ENCODE data around the gene KIZ.

KIZ gene

DNA sequence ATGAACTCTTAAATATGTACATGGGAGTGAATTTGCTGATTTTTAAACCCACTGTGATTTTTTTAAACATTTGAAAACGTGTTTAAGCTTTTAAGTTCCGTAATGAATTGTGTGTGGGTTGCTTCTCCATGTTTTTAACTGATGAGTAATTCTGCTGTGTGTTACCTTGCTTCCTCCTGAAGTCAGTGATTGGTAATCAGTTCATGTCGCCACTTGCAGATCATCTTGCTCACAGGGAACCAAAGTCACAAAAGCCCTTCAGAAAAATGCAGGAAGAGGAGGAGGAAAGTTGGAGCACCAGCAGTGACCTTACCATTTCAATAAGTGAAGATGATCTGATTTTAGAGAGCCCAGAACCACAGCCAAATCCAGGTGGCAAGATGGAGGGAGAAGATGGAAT is 36.7 kb downstream of the KIZ start:
- TF ChIP-seq FOXP2 (optimal IDR thresholded peaks at IDR 0.05; ENCODE audit: borderline replicate concordance, extremely low read depth, extremely low read length, insufficient read depth) (no peak), TAF1 (IDR thresholded peaks at IDR 0.05; ENCODE audit: borderline replicate concordance, insufficient read depth, low read length) (no peak), POLR2AphosphoS5 (IDR thresholded peaks at IDR 0.05; ENCODE audit: low read depth, low read length) (no peak), SIN3A (IDR thresholded peaks at IDR 0.05; ENCODE audit: borderline replicate concordance, insufficient read depth, low read length) (no peak)
- TF ChIP-seq, protein P1, sequence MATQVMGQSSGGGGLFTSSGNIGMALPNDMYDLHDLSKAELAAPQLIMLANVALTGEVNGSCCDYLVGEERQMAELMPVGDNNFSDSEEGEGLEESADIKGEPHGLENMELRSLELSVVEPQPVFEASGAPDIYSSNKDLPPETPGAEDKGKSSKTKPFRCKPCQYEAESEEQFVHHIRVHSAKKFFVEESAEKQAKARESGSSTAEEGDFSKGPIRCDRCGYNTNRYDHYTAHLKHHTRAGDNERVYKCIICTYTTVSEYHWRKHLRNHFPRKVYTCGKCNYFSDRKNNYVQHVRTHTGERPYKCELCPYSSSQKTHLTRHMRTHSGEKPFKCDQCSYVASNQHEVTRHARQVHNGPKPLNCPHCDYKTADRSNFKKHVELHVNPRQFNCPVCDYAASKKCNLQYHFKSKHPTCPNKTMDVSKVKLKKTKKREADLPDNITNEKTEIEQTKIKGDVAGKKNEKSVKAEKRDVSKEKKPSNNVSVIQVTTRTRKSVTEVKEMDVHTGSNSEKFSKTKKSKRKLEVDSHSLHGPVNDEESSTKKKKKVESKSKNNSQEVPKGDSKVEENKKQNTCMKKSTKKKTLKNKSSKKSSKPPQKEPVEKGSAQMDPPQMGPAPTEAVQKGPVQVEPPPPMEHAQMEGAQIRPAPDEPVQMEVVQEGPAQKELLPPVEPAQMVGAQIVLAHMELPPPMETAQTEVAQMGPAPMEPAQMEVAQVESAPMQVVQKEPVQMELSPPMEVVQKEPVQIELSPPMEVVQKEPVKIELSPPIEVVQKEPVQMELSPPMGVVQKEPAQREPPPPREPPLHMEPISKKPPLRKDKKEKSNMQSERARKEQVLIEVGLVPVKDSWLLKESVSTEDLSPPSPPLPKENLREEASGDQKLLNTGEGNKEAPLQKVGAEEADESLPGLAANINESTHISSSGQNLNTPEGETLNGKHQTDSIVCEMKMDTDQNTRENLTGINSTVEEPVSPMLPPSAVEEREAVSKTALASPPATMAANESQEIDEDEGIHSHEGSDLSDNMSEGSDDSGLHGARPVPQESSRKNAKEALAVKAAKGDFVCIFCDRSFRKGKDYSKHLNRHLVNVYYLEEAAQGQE (IDR thresholded peaks at IDR 0.05; ENCODE audit: insufficient read depth in 1 of 2, low read depth in 2 of 2, low read length in 2 of 2), result no peak

DNA sequence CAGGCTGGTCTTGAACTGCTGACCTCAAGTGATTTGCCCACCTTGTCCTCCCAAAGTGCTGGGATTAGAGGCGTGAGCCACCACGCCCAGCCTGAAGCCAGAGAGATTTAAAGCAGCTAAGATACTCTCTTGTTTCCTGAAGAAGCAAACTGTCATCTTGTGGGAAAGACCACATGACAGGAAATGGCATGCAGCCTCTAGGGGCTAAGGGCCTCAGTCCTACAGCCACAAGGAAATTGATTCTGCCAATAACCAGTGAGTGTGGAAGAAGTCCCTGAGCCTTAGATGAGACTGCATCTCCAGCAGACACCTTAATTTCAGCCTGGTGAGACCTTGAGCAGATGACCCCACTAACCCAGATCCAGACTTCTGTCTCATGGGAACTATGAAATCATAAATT is 40.9 kb downstream of the KIZ start:
- TF ChIP-seq TAF1 (IDR thresholded peaks at IDR 0.05; ENCODE audit: borderline replicate concordance, insufficient read depth, low read length), result no peak
- TF ChIP-seq, protein P1 (IDR thresholded peaks at IDR 0.05; ENCODE audit: insufficient read depth in 1 of 2, low read depth in 2 of 2, low read length in 2 of 2), result no peak
- no peak for TF ChIP-seq FOXP2 (optimal IDR thresholded peaks at IDR 0.05; ENCODE audit: borderline replicate concordance, extremely low read depth, extremely low read length, insufficient read depth)
- TF ChIP-seq POLR2AphosphoS5 (IDR thresholded peaks at IDR 0.05; ENCODE audit: low read depth, low read length), result no peak
- no peak for TF ChIP-seq SIN3A (IDR thresholded peaks at IDR 0.05; ENCODE audit: borderline replicate concordance, insufficient read depth, low read length)

DNA sequence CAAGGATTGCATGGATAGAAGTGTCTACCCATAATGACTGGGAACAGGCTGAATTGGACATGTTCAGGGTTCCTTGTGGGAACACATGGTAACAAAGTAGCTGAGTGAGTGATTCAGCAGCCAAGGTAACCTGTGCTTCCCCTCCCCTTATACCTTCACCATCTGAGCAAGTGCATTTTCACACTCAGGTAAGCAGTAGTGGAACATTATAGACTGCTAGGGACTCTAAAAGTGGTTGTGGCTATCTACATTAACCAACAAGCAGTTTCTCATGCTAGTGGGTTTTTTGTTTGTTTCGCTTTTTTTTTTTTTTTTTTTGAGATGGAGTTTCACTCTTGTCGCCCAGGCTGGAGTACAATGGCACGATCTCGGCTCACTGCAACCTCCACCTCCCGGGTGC is 41.4 kb downstream of the KIZ start:
- TF ChIP-seq, protein P1 (IDR thresholded peaks at IDR 0.05; ENCODE audit: insufficient read depth in 1 of 2, low read depth in 2 of 2, low read length in 2 of 2), result no peak
- TF ChIP-seq POLR2AphosphoS5 (IDR thresholded peaks at IDR 0.05; ENCODE audit: low read depth, low read length) (no peak), SIN3A (IDR thresholded peaks at IDR 0.05; ENCODE audit: borderline replicate concordance, insufficient read depth, low read length) (no peak), FOXP2 (optimal IDR thresholded peaks at IDR 0.05; ENCODE audit: borderline replicate concordance, extremely low read depth, extremely low read length, insufficient read depth) (no peak), TAF1 (IDR thresholded peaks at IDR 0.05; ENCODE audit: borderline replicate concordance, insufficient read depth, low read length) (no peak)

DNA sequence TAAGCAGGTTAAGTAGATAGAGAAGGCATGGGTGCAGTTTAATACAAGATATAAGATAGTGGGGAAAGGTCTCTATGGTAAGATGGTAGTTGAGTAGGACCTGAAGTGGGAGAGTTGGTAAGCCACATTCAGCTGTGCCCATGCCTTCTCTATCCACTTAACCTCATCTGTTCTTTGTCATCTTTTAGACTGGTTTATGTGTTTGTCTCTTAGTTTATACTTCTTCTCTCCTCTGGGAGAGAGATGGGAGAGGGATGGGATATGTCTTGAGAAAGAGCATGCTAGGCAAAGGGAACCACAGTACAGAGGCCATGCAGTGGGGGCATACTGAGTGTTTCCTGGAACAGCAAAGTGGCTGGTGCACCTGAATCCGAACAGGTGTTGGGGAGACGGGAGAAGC is 46.7 kb downstream of the KIZ start:
- no peak for TF ChIP-seq POLR2AphosphoS5 (IDR thresholded peaks at IDR 0.05; ENCODE audit: low read depth, low read length)
- TF ChIP-seq, protein P1 (IDR thresholded peaks at IDR 0.05; ENCODE audit: insufficient read depth in 1 of 2, low read depth in 2 of 2, low read length in 2 of 2), result no peak
- TF ChIP-seq SIN3A (IDR thresholded peaks at IDR 0.05; ENCODE audit: borderline replicate concordance, insufficient read depth, low read length), result no peak
- TF ChIP-seq TAF1 (IDR thresholded peaks at IDR 0.05; ENCODE audit: borderline replicate concordance, insufficient read depth, low read length), result no peak
- TF ChIP-seq FOXP2 (optimal IDR thresholded peaks at IDR 0.05; ENCODE audit: borderline replicate concordance, extremely low read depth, extremely low read length, insufficient read depth), result no peak

DNA sequence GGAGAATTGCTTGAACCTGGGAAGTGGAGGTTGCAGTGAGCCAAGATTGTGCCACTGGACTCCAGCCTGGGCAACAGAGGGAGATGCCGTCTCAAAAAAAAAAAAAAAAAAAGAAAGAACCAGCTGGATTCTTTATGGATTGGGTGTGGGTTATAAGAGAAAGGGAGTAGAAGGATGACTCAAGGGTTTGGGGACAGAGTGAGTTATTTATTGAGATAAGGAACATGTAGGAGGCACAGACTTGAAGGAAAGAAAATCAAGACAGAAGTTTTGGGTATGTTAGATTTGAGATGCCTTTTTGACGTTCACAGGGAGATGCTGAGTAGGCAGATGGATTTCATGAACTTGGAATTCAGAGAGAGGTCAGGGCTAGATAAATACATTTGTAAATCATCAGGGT is 47.6 kb downstream of the KIZ start:
- TF ChIP-seq SIN3A (IDR thresholded peaks at IDR 0.05; ENCODE audit: borderline replicate concordance, insufficient read depth, low read length), result no peak

Data from PFSK-1 (cell line).